ENCODE data around the gene SART3.

- TF ChIP-seq POLR2AphosphoS5 (IDR thresholded peaks at IDR 0.05; ENCODE audit: low read depth, low read length) = no peak
- no peak for TF ChIP-seq MAFK (IDR thresholded peaks at IDR 0.05; ENCODE audit: low read depth, low read length)
- TF ChIP-seq POU5F1 (IDR thresholded peaks at IDR 0.05; ENCODE audit: low read depth, low read length) = no peak
- no peak for TF ChIP-seq NRF1 (IDR thresholded peaks at IDR 0.05; ENCODE audit: low read depth, low read length)
- TF ChIP-seq CTCF (IDR thresholded peaks at IDR 0.05; ENCODE audit: control extremely low read depth in 1 of 3, insufficient read depth in 1 of 3, low read depth in 1 of 3, low read length in 3 of 3) = no peak
- TF ChIP-seq ASH2L (IDR thresholded peaks at IDR 0.05; ENCODE audit: low read length) = no peak
- no peak for TF ChIP-seq POLR2A (IDR thresholded peaks at IDR 0.05; ENCODE audit: control extremely low read depth in 1 of 2, low read depth in 2 of 2, low read length in 2 of 2)
Observed at GRCh38 chr12:108589028-108589839, 28.3 kb upstream of the SART3 start.

Data from H1 (cell line).